Pancreas (tissue), 10 donors: ENCODE measurements around the gene FUT2. TPM values are rescaled to one million over a fixed set of nuclear protein-coding genes. Genes with fewer than 3 reads are reported as not detected.

Experiments
- ATAC-seq, 4 donors: fragments of 200-7000 bp; cut with Tn5 transposase; one replicate each; pipeline versions ENCODE4 v1.8.0 to v1.9.1; 2020; ENCODE audit warnings: mild to moderate bottlenecking in 4 of 4, moderate library complexity in 4 of 4
- DNase-seq, 6 donors: peaks; one replicate each; pipeline ENCODE4 v3.0.0-alpha.2; 2020
- FAIRE-seq: peaks from 2 replicates; lab custom pipeline; 2012; peaks lifted over from hg19 to GRCh38; lab: Jason Lieb, UNC
- H3K27ac ChIP-seq, 4 donors: fragments of 200-600 bp; sonication (generic); 1 replicate in 3 of 4; 2 replicates in 1 of 4; pipeline versions ENCODE4 v1.5.0 to v1.8.0; 2020
- H3K27me3 ChIP-seq, 4 donors: fragments of 200-600 bp; one replicate each; pipeline ENCODE4 v1.8.0; 2021
- H3K36me3 ChIP-seq, 3 donors: fragments of 200-600 bp; sonication (generic) in 1 of 3; one replicate each; pipeline versions ENCODE4 v1.5.0 to v1.8.0; 2020 to 2021
- H3K4me1 ChIP-seq, 3 donors: fragments of 200-600 bp; one replicate each; pipeline ENCODE4 v1.8.0; 2021
- H3K4me3 ChIP-seq, 4 donors: fragments of 200-600 bp; sonication (generic) in 2 of 4; one replicate each; pipeline versions ENCODE4 v1.5.0 to v1.8.0; 2020 to 2021
- H3K9me3 ChIP-seq, 4 donors: fragments of 200-600 bp; one replicate each; pipeline ENCODE4 v1.8.0; 2021
- CTCF ChIP-seq, 4 donors: fragments of 200-600 bp; sonication (generic) in 3 of 4; IDR thresholded peaks; one replicate each; pipeline versions ENCODE4 v1.5.0 to v1.8.0; 2021; ENCODE audit warnings: antibody characterized with exemption in 4 of 4
- WGBS, 2 donors: extraction: QIAGEN DNeasy Blood & Tissue Kit; methylation state at CpG; one replicate each; pipeline ENCODE4 v1.1.7; 2013; 5-methylcytosine and 5-hydroxymethylcytosine counted together
- intact Hi-C, 3 donors: fragments of 100-400 bp; cut with DNase I; formaldehyde crosslinking; loops; one replicate each; pipeline versions ENCODE4 v1.11.1 to v1.14.2; 2022
- polyA plus RNA-seq, 2 donors: library from polyadenylated mRNA; stranded (reverse); fragments of 200-250 nt; gene quantifications; one replicate each; pipeline ENCODE4 v1.2.3, GENCODE V29; 2013
- total RNA-seq, 6 donors: library from RNA; stranded (reverse); fragmentation: NEBNext Ultra II Directional in 4 of 6; extraction: Animal tissue kit (Norgen Biotek cat#: 25700) in 4 of 6; gene quantifications; one replicate each; pipeline versions ENCODE4 v1.2.1 to v1.2.4, GENCODE V29; 2021 to 2023
- donor health status: healthy with polysubstance abuse.
- donor health status: DM: no; HTN: no; CAD: no; lungs with moderate emphysema.
- donor health status: DM: no; HTN: no; CAD: no.
- donor health status: control.
- donor health status: control.
- donor health status: Bipolar disorder and iron deficiency.
- donor health status: DM: yes; HTN: yes; CAD: no.
- donor health status: DM: no; HTN: no; CAD: no.
- donor health status: DM: no; HTN: no; CAD: no.
- donor health status: DM: yes; HTN: yes; CAD: no.

Gene FUT2
- total and polyA plus RNA-seq, 8 donors: 3.7 to 14.5 (median 6.6) TPM

- intact Hi-C loops: no loop called here
- no peaks in the 10 kb centered on the region for H3K27me3 ChIP-seq
- no peak for ATAC-seq
- no peak overlapping the region for H3K4me3 ChIP-seq
- H3K36me3 ChIP-seq: no peaks in the 10 kb centered on the region
- no peaks in the 10 kb centered on the region for H3K9me3 ChIP-seq
- FAIRE-seq: no peak
- no peak for TF ChIP-seq CTCF (IDR thresholded peaks at IDR 0.05)
- peaks cover 0 to 2% (median 0%) of the 10 kb centered on the region in 3 donors for H3K4me1 ChIP-seq
- no peak overlapping the region for H3K27ac ChIP-seq
- DNase-seq: no peak
- 94% methylated on average over 24 to 26 of the region's 26 CpGs for WGBS, 2 donors
These were observed 25.7 kb upstream of the FUT2 start for GRCh38 chr19:48669903-48670668.

GRCh38 chr19:48670699-48671445, 24.9 kb upstream of the FUT2 start:
- no peaks in the 10 kb centered on the region for H3K9me3 ChIP-seq
- no peak overlapping the region for H3K4me3 ChIP-seq
- no peak for TF ChIP-seq CTCF (IDR thresholded peaks at IDR 0.05)
- peaks cover 0 to 4% (median 0%) of the 10 kb centered on the region in 3 donors for H3K4me1 ChIP-seq
- intact Hi-C loops: no loop called here
- WGBS, 2 donors: 85% methylated on average over 21 of the region's 21 CpGs
- H3K27me3 ChIP-seq: no peaks in the 10 kb centered on the region
- FAIRE-seq: no peak
- no peaks in the 10 kb centered on the region for H3K36me3 ChIP-seq
- no peak for DNase-seq
- no peak overlapping the region for H3K27ac ChIP-seq
- no peak for ATAC-seq

- Histone ChIP-seq H3K4me1 (peaks cover 0 to 4% (median 0%) of the 10 kb centered on the region in 3 donors), H3K27me3 (no peaks in the 10 kb centered on the region), H3K4me3 (no peak overlapping the region), H3K36me3 (no peaks in the 10 kb centered on the region), H3K27ac (no peak overlapping the region), H3K9me3 (no peaks in the 10 kb centered on the region)
- intact Hi-C loops: no loop called here
- TF ChIP-seq CTCF (IDR thresholded peaks at IDR 0.05): no peak
- ATAC-seq (no peak), FAIRE-seq (no peak), DNase-seq (no peak)
- WGBS, 2 donors: 76 to 85% methylated on average over 4 to 10 of the region's 10 CpGs
These were observed 24.2 kb upstream of the FUT2 start for GRCh38 chr19:48671446-48671995.

- TF ChIP-seq CTCF (IDR thresholded peaks at IDR 0.05): no peak
- Histone ChIP-seq H3K4me1 (peaks cover 0 to 4% (median 0%) of the 10 kb centered on the region in 3 donors), H3K27me3 (no peaks in the 10 kb centered on the region), H3K36me3 (no peaks in the 10 kb centered on the region), H3K9me3 (no peaks in the 10 kb centered on the region), H3K4me3 (no peak within 1 kb of the TSS), H3K27ac (no peak within 1 kb of the TSS)
- DNase-seq (no peak), ATAC-seq (no peak), FAIRE-seq (no peak)
- intact Hi-C loops: no loop called here
- WGBS, 2 donors: 82 to 92% methylated on average over 23 to 25 of the region's 25 CpGs
These were observed 22.8 kb upstream of the FUT2 start, which contains the start of gene NTN5 for GRCh38 chr19:48672994-48673393. Gene NTN5 (minus strand): TSS chr19:48673017. CDS start chr19:48670986, 2,031 bp downstream.
